Suppressor macrophage (primary cell): ENCODE data around the gene RAB20.
"Not testable (repeated sequence)": the region's sequence is repeated elsewhere in the genome, so short reads cannot be mapped to it uniquely, and the experiment has no call there.

Source experiments
- DNase-seq, 4 experiments: peaks; one replicate each; pipeline ENCODE4 v3.0.0-alpha.2; 2020 to 2022
- total RNA-seq, 17 experiments: gene quantifications; one replicate each; lab custom pipeline; 2026; ENCODE audit warnings: mixed read lengths in 6 of 17, inconsistent platforms in 3 of 17; lab: John Stamatoyannopoulos, UW

RAB20 gene
- total RNA-seq, result 18.7 to 131 (median 59.9) reads per million in 17 experiments

GRCh38 chr13:110561344-110562035, at the start of gene RAB20:
TSS of gene RAB20 (minus strand) at chr13:110561722. CDS start at chr13:110561519, 203 bp downstream.
- peak; percentile 84 to 96 (median 91) for DNase-seq

- DNase-seq, result no peak
These were observed 49.6 kb upstream of the RAB20 start for GRCh38 chr13:110610955-110611595.

- no peak for DNase-seq
These were observed 46.2 kb upstream of the RAB20 start for GRCh38 chr13:110607675-110608224.

- not testable (repeated sequence) for DNase-seq
These were observed 44.8 kb upstream of the RAB20 start for GRCh38 chr13:110606281-110606680.

- DNase-seq, result no peak
These were observed 43.6 kb upstream of the RAB20 start for GRCh38 chr13:110605132-110605531.

GRCh38 chr13:110600980-110601379, 39.5 kb upstream of the RAB20 start:
- DNase-seq, result no peak

- no peak for DNase-seq
These were observed 38.8 kb upstream of the RAB20 start for GRCh38 chr13:110600261-110600819.

- DNase-seq, result no peak
These were observed 35.6 kb upstream of the RAB20 start for GRCh38 chr13:110597041-110597689.

- peak; percentile 61 to 86 (median 72) for DNase-seq
These were observed 32.1 kb upstream of the RAB20 start for GRCh38 chr13:110593430-110594130.

GRCh38 chr13:110592665-110593064, 31.1 kb upstream of the RAB20 start:
- peak in 1 of 4 experiments; percentile 47 for DNase-seq

GRCh38 chr13:110590577-110590976, 29.1 kb upstream of the RAB20 start:
- no peak for DNase-seq

- DNase-seq, result peak in 3 of 4 experiments; percentile 24 to 37 (median 36)
These were observed 28.4 kb upstream of the RAB20 start for GRCh38 chr13:110589793-110590390.

- DNase-seq, result no peak
These were observed 21.8 kb upstream of the RAB20 start for GRCh38 chr13:110583178-110583865.

GRCh38 chr13:110582421-110582954, 21.0 kb upstream of the RAB20 start:
- no peak for DNase-seq

- DNase-seq, result no peak
These were observed 20.1 kb upstream of the RAB20 start for GRCh38 chr13:110581506-110582185.

GRCh38 chr13:110580800-110581199, 19.3 kb upstream of the RAB20 start:
- DNase-seq, result peak in 3 of 4 experiments; percentile 34 to 59 (median 50)

GRCh38 chr13:110578363-110578762, 16.8 kb upstream of the RAB20 start:
- DNase-seq, result peak in 3 of 4 experiments; percentile 46 to 58 (median 58)

- no peak for DNase-seq
These were observed 15.4 kb upstream of the RAB20 start for GRCh38 chr13:110576736-110577476.

GRCh38 chr13:110576070-110576394, 14.5 kb upstream of the RAB20 start:
- DNase-seq, result no peak
